Adrenal gland (tissue), 12 donors: Measurements from ENCODE around the gene FAM20A. TPM values are rescaled to one million over a fixed set of nuclear protein-coding genes. Genes with fewer than 3 reads are reported as not detected.

Source experiments
- DNase-seq, 7 donors: peaks; one replicate each; pipeline ENCODE4 v3.0.0-alpha.2; 2019 to 2020
- H3K27ac ChIP-seq, 5 donors: fragments of 200-600 bp; sonication (generic) in 4 of 5; 1 replicate in 3 of 5; 2 replicates in 2 of 5; pipeline versions ENCODE4 v1.5.1 to v1.8.0; 2016 to 2020; ENCODE audit warnings: mild to moderate bottlenecking in 1 of 5
- H3K27me3 ChIP-seq: fragments of 200-600 bp; 2 replicates; pipeline ENCODE4 v1.8.0; 2021
- H3K36me3 ChIP-seq, 2 donors: fragments of 200-600 bp; replicated peaks in 1 of 2; 1 replicate in 1 of 2; 2 replicates in 1 of 2; pipeline versions ENCODE4 v1.5.1 to v1.8.0; 2018 to 2022
- H3K4me1 ChIP-seq, 2 donors: fragments of 200-600 bp; replicated peaks in 1 of 2; 1 replicate in 1 of 2; 2 replicates in 1 of 2; pipeline versions ENCODE4 v1.5.1 to v1.8.0; 2018 to 2021
- H3K4me3 ChIP-seq, 4 donors: fragments of 200-600 bp; sonication (generic) in 3 of 4; one replicate each; pipeline ENCODE4 v1.5.1; 2016 to 2018
- H3K9me3 ChIP-seq, 3 donors: fragments of 200-600 bp; sonication (generic) in 1 of 3; replicated peaks in 1 of 3; 1 replicate in 2 of 3; 2 replicates in 1 of 3; pipeline versions ENCODE4 v1.5.1 to v1.8.0; 2016 to 2021
- CTCF ChIP-seq, 6 experiments: fragments of 450-650 bp in 4 of 6; fragments of 200-600 bp in 2 of 6; sonication (generic) in 1 of 6; IDR thresholded peaks; 1 replicate in 5 of 6; 2 replicates in 1 of 6; pipeline versions ENCODE4 v1.5.1 to v1.8.0; 2016 to 2021; ENCODE audit warnings: antibody characterized with exemption in 6 of 6, mild to moderate bottlenecking in 2 of 6, moderate library complexity in 1 of 6
- POLR2A ChIP-seq, 2 donors: fragments of 450-650 bp; IDR thresholded peaks; one replicate each; pipeline ENCODE4 v1.6.1; 2017; ENCODE audit warnings: antibody characterized with exemption in 2 of 2, mild to moderate bottlenecking in 2 of 2, moderate library complexity in 1 of 2
- WGBS, 4 donors: extraction: QIAGEN DNeasy Blood & Tissue Kit in 2 of 4; methylation state at CpG; one replicate each; pipeline versions ENCODE4 v1.1.5 to v1.1.7; 2013 to 2017; 5-methylcytosine and 5-hydroxymethylcytosine counted together
- intact Hi-C, 2 donors: fragments of 100-400 bp; cut with DNase I; formaldehyde crosslinking; loops; one replicate each; pipeline versions ENCODE4 v1.14.1 to v1.15.0; 2022 to 2023
- polyA plus RNA-seq, 3 donors: library from polyadenylated mRNA; stranded (reverse); fragments of 200-250 nt in 2 of 3; fragments of 350-450 nt in 1 of 3; fragmentation: Illumina TruSeq in 1 of 3; extraction: RNeasy Lipid Tissue Mini Kit (QIAGEN cat#74804) in 1 of 3; gene quantifications; one replicate each; pipeline ENCODE4 v1.2.3, GENCODE V29; 2013 to 2014
- total RNA-seq, 9 donors: library from RNA; depleted of rRNA in 4 of 9; stranded (reverse); fragments of >200 nt in 4 of 9; fragments of 120-200 nt in 1 of 9; fragmentation: NEBNext Ultra II Directional in 1 of 9; extraction: Animal tissue kit (Norgen Biotek cat#: 25700) in 1 of 9; gene quantifications; one replicate each; pipeline versions ENCODE4 v1.1.0 to v1.2.4, GENCODE V29; 2013 to 2023
- donor health status: healthy with polysubstance abuse.
- donor health status: Bipolar disorder and iron deficiency.
- donor health status: DM: yes; HTN: yes; CAD: no.
- donor health status: DM: no; HTN: no; CAD: no.
- donor health status: DM: no; HTN: no; CAD: no.
- donor health status: DM: yes; HTN: yes; CAD: no.

The FAM20A gene
- total and polyA plus RNA-seq, 12 donors = 0.67 to 25.9 (median 8.1) TPM

DNA sequence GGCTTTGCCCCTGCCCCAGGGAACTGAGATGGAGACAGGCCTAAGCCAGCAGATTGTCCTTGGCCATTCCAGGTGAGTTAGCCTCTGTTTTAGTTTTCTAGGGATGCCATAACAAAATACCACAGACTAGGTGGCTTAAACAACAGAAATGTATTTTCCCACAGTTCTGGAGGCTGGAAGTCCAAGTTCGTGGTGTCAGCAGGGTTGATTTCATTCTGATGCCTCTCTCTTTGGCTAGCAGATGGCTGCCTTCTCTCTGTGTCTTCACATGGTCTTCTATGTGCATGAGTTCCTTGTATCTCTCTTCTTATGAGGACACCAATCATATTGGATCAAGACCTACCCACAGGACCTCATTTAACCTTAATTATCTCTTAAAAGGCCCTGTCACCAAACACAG is 12.8 kb downstream of the FAM20A start:
- WGBS, 4 donors = 50 to 100% (median 58%) methylated on average over 1 of the region's 1 CpG
- intact Hi-C loops = no loop called here
- TF ChIP-seq POLR2A (IDR thresholded peaks at IDR 0.05) (no peak), CTCF (IDR thresholded peaks at IDR 0.05) (no peak)
- Histone ChIP-seq H3K9me3 (no peaks in the 10 kb centered on the region), H3K27ac (no peak overlapping the region), H3K36me3 (no peaks in the 10 kb centered on the region), H3K27me3 (no peaks in the 10 kb centered on the region), H3K4me1 (peaks cover 0 to 10% of the 10 kb centered on the region in 2 donors), H3K4me3 (no peak overlapping the region)
- DNase-seq = no peak

DNA sequence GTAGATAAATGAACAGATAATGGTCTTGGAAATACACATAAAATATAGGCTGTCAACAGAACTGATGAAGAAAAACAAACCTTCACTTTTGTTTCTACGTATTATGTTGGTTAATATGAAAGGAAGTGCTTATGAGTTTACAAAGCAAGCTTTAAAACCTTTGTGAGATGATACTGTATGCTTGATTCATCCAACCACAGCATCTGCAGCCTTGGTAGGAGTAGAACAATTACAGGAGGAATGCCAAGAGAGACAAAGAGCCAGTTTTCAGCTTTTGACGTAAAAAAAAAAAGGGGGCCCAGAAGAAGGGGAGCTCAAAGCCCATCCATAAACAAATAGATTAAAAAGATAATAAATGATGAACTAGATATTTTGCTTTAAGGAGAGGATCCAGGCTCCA is 13.3 kb downstream of the FAM20A start:
- no peak for DNase-seq
- Histone ChIP-seq H3K4me1 (peaks cover 0 to 9% of the 10 kb centered on the region in 2 donors), H3K27ac (no peak overlapping the region), H3K27me3 (no peaks in the 10 kb centered on the region), H3K36me3 (no peaks in the 10 kb centered on the region), H3K4me3 (no peak overlapping the region), H3K9me3 (no peaks in the 10 kb centered on the region)
- 84 to 93% (median 88%) methylated on average over 2 of the region's 2 CpGs for WGBS, 4 donors
- TF ChIP-seq POLR2A (IDR thresholded peaks at IDR 0.05) = no peak
- TF ChIP-seq CTCF (IDR thresholded peaks at IDR 0.05) = no peak
- intact Hi-C loops = no loop called here

GRCh38 chr17:68587026-68587425 is 14.1 kb downstream of the FAM20A start:
- no peaks in the 10 kb centered on the region for H3K36me3 ChIP-seq
- no peak for TF ChIP-seq CTCF (IDR thresholded peaks at IDR 0.05)
- TF ChIP-seq POLR2A (IDR thresholded peaks at IDR 0.05) = no peak
- H3K27ac ChIP-seq = no peak overlapping the region
- H3K9me3 ChIP-seq = no peaks in the 10 kb centered on the region
- no peak for DNase-seq
- intact Hi-C loops = no loop called here
- no peaks in the 10 kb centered on the region for H3K27me3 ChIP-seq
- peaks cover 0 to under 1% of the 10 kb centered on the region in 2 donors for H3K4me1 ChIP-seq
- H3K4me3 ChIP-seq = no peak overlapping the region
- 89 to 93% (median 91%) methylated on average over 5 of the region's 5 CpGs for WGBS, 4 donors

DNA sequence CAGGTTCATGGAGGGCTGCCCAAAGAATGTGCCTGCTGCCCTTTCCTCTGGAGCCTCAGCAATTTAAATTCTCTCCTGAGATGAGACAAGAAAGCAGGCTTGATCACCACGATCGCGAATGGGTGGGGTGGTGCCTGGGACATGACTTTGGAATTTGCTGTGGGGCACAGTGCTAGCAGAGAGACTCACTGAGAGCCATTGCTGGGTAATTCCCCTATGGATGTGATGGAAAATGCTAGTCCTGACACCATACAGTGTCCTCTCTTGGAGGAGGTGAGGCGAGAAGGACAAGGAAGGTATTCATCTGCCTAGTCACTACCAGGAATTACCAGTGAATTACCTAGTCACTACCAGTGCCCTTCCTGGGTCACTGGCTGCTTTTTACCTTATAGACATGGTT is 15.5 kb downstream of the FAM20A start:
- Histone ChIP-seq H3K27ac (no peak overlapping the region), H3K9me3 (no peaks in the 10 kb centered on the region), H3K27me3 (no peaks in the 10 kb centered on the region), H3K4me3 (no peak overlapping the region), H3K36me3 (no peaks in the 10 kb centered on the region), H3K4me1 (no peaks in the 10 kb centered on the region)
- intact Hi-C loops = no loop called here
- TF ChIP-seq CTCF (IDR thresholded peaks at IDR 0.05) = no peak
- no peak for TF ChIP-seq POLR2A (IDR thresholded peaks at IDR 0.05)
- WGBS, 4 donors = 65 to 94% (median 71%) methylated on average over 2 to 4 of the region's 4 CpGs
- DNase-seq = no peak
